ENCODE data around the gene ACTRT1.

The ACTRT1 gene

GRCh38 chrX:128052303-128052702 lies at the start of gene ACTRT1:
Gene ACTRT1 (minus strand): TSS chrX:128052403. CDS start chrX:128052206, 197 bp downstream.
- DNase-seq, result no peak

GRCh38 chrX:128078545-128078944 lies 26.3 kb upstream of the ACTRT1 start:
- no peak for DNase-seq

- no peak for DNase-seq
Observed at GRCh38 chrX:128057421-128057820, 5.2 kb upstream of the ACTRT1 start.

GRCh38 chrX:128051526-128051925 lies 677 bp downstream of the ACTRT1 start:
- DNase-seq, result no peak

- no peak for DNase-seq
Observed at GRCh38 chrX:128035318-128035717, 16.9 kb downstream of the ACTRT1 start.

- no peak for DNase-seq
Observed at GRCh38 chrX:128021566-128021965, 30.6 kb downstream of the ACTRT1 start.

- no peak for DNase-seq
Observed at GRCh38 chrX:128020701-128021100, 31.5 kb downstream of the ACTRT1 start.

- no peak for DNase-seq
Observed at GRCh38 chrX:128019218-128019617, 33.0 kb downstream of the ACTRT1 start.

- no peak for DNase-seq
Observed at GRCh38 chrX:128012015-128012414, 40.2 kb downstream of the ACTRT1 start.

GRCh38 chrX:128007882-128008281 lies 44.3 kb downstream of the ACTRT1 start:
- DNase-seq, result no peak

All from Kasumi-1 (cell line).